SU-DHL-6 (cell line): ENCODE measurements around the gene CALHM1.

Experiments used
- EZH2phosphoT487 ChIP-seq: fragments of 200-600 bp; sonication (generic), shearing (Covaris generic); conservative IDR thresholded peaks from 2 replicates; pipeline ENCODE4 v1.6.1; 2018; ENCODE audit warnings: mild to moderate bottlenecking, antibody characterized with exemption, low read length, moderate library complexity, mixed read lengths
- TF ChIP-seq, protein P1 (sequence below): fragments of 200-600 bp; sonication (generic); IDR thresholded peaks from one replicate; pipeline ENCODE4 v1.5.1; 2017; ENCODE audit warnings: antibody characterized with exemption, mild to moderate bottlenecking, low read length, moderate library complexity; ENCODE audit not compliant: insufficient read depth, poor library complexity, severe bottlenecking

DNA sequence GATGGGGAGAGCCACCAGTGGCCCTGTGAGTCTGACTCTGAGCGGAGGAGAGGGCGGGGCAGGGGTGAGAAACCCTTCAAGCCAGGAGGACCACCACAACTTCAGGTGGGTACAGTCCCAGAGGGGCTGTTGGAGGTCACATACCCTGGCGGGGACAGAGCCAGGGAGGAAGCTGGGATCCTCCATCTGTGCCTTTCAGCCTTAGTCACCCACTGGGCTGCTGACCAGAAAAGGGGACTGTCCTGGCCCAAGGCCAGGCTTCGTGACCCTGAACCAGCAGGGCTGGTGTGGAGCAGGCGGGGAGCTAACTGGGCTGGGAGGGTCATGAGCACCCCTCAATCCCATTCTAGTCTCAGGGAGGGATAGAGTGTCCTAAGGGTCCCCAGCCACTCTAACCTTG is 21.8 kb upstream of the CALHM1 start:
- TF ChIP-seq, protein P1, sequence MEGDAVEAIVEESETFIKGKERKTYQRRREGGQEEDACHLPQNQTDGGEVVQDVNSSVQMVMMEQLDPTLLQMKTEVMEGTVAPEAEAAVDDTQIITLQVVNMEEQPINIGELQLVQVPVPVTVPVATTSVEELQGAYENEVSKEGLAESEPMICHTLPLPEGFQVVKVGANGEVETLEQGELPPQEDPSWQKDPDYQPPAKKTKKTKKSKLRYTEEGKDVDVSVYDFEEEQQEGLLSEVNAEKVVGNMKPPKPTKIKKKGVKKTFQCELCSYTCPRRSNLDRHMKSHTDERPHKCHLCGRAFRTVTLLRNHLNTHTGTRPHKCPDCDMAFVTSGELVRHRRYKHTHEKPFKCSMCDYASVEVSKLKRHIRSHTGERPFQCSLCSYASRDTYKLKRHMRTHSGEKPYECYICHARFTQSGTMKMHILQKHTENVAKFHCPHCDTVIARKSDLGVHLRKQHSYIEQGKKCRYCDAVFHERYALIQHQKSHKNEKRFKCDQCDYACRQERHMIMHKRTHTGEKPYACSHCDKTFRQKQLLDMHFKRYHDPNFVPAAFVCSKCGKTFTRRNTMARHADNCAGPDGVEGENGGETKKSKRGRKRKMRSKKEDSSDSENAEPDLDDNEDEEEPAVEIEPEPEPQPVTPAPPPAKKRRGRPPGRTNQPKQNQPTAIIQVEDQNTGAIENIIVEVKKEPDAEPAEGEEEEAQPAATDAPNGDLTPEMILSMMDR: no peak
- TF ChIP-seq EZH2phosphoT487: no peak
